HepG2 (cell line): ENCODE measurements around the gene GABRB1. TPM values are rescaled to one million over a fixed set of nuclear protein-coding genes. Genes with fewer than 3 reads are reported as not detected.

Source experiments
- CHD2 ChIP-seq: IDR thresholded peaks from 2 replicates; pipeline ENCODE4 v1.6.1; 2011; ENCODE audit warnings: low read depth, low read length, improper control_type of control experiment
- HNRNPLL ChIP-seq: fragments of 200-400 bp; formaldehyde crosslinking; IDR thresholded peaks from 2 replicates; pipeline ENCODE4 v1.6.1; 2017; ENCODE audit warnings: mild to moderate bottlenecking, low read depth, low read length; ENCODE audit not compliant: poor library complexity, severe bottlenecking
- NBN ChIP-seq: fragments of 450-650 bp; conservative IDR thresholded peaks from 2 replicates; pipeline ENCODE4 v1.6.1; 2017
- RBM22 ChIP-seq: fragments of 200-400 bp; formaldehyde crosslinking; optimal IDR thresholded peaks from 2 replicates; pipeline ENCODE3; 2017; ENCODE audit warnings: mild to moderate bottlenecking, low read length, moderate library complexity
- TMF1 ChIP-seq: sonication (generic); formaldehyde crosslinking; IDR thresholded peaks from 2 replicates; pipeline ENCODE4 v1.8.1; 2022; ENCODE audit warnings: low read depth, missing genetic modification reagents
- ZNF496 ChIP-seq: sonication (generic); formaldehyde crosslinking; IDR thresholded peaks from 2 replicates; pipeline ENCODE4 v1.8.1; 2023; ENCODE audit warnings: mild to moderate bottlenecking, moderate library complexity, missing genetic modification reagents; ENCODE audit not compliant: insufficient replicate concordance
- polyA plus RNA-seq, 8 experiments: library from polyadenylated mRNA; depleted of rRNA in 3 of 8; stranded (reverse) in 7 of 8; unstranded in 1 of 8; fragments of >200 nt; fragmentation: Illumina TruSeq in 4 of 8; extraction: Trizol in 4 of 8; gene quantifications; 2 replicates each; pipeline versions ENCODE4 v1.2.1 to v1.2.3, GENCODE V29; 2011 to 2016; ENCODE audit warnings: low read depth in 4 of 8, missing spikeins in 1 of 8, mixed read lengths in 1 of 8; ENCODE audit not compliant: insufficient read depth in 1 of 8
- total RNA-seq, 5 experiments: library from RNA; depleted of rRNA; stranded (reverse); fragments of >200 nt; fragmentation: Illumina TruSeq; extraction: Trizol; gene quantifications; 2 replicates each; pipeline ENCODE4 v1.2.3, GENCODE V29; 2016; ENCODE audit warnings: low read depth in 1 of 5
- TF ChIP-seq, protein P1 (sequence below): sonication (generic); formaldehyde crosslinking; IDR thresholded peaks from 2 replicates; pipeline ENCODE4 v1.4.0; 2020; ENCODE audit warnings: mild to moderate bottlenecking, missing genetic modification reagents, borderline replicate concordance
- TF ChIP-seq, protein P2 (sequence below): sonication (generic); formaldehyde crosslinking; IDR thresholded peaks from 2 replicates; pipeline ENCODE4 v1.5.0; 2020; ENCODE audit warnings: missing genetic modification reagents, mild to moderate bottlenecking, borderline replicate concordance
- TF ChIP-seq, protein P3 (sequence below): sonication (generic); formaldehyde crosslinking; IDR thresholded peaks from 2 replicates; pipeline ENCODE4 v1.8.1; 2023; ENCODE audit warnings: missing genetic modification reagents, mild to moderate bottlenecking, borderline replicate concordance
- TF ChIP-seq, protein P4 (sequence below): sonication (generic); formaldehyde crosslinking; IDR thresholded peaks from 2 replicates; pipeline ENCODE4 v1.4.0; 2020; ENCODE audit warnings: missing genetic modification reagents, low read depth, mild to moderate bottlenecking, borderline replicate concordance
- TF ChIP-seq, protein P5 (sequence below), 2 experiments: sonication (generic) in 1 of 2; formaldehyde crosslinking in 1 of 2; IDR thresholded peaks; 2 replicates each; pipeline versions ENCODE4 v1.4.0 to v1.6.1; 2018 to 2020; ENCODE audit warnings: missing genetic modification reagents in 2 of 2, borderline replicate concordance in 1 of 2, low read depth in 1 of 2, mild to moderate bottlenecking in 1 of 2, missing biosample characterization in 1 of 2

GABRB1 gene
- total and polyA plus RNA-seq, 2 of the 13 experiments (the other 11 are each of a cell fraction or from before 2014, with no cell fraction given), result not detected

DNA sequence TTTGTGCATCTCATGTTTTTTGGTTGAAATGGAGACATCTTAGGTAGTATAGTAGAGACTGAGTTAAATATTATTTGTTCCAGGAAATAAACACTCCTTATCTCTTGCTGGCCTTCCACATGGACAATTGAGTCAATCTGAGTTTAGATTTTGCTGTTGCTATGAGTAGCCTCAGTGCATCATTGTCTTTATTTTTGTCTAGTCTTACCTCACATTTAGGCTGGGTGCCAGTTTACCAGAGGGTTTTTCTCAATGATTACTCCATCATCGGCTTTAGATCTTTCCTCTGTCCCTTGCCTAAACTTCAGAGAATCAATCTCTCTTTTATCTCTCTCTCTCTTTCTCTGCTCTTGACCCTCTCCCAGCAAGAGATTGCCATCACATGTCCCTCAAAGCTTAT is 73.6 kb downstream of the GABRB1 start (continued):
- TF ChIP-seq, protein P1, sequence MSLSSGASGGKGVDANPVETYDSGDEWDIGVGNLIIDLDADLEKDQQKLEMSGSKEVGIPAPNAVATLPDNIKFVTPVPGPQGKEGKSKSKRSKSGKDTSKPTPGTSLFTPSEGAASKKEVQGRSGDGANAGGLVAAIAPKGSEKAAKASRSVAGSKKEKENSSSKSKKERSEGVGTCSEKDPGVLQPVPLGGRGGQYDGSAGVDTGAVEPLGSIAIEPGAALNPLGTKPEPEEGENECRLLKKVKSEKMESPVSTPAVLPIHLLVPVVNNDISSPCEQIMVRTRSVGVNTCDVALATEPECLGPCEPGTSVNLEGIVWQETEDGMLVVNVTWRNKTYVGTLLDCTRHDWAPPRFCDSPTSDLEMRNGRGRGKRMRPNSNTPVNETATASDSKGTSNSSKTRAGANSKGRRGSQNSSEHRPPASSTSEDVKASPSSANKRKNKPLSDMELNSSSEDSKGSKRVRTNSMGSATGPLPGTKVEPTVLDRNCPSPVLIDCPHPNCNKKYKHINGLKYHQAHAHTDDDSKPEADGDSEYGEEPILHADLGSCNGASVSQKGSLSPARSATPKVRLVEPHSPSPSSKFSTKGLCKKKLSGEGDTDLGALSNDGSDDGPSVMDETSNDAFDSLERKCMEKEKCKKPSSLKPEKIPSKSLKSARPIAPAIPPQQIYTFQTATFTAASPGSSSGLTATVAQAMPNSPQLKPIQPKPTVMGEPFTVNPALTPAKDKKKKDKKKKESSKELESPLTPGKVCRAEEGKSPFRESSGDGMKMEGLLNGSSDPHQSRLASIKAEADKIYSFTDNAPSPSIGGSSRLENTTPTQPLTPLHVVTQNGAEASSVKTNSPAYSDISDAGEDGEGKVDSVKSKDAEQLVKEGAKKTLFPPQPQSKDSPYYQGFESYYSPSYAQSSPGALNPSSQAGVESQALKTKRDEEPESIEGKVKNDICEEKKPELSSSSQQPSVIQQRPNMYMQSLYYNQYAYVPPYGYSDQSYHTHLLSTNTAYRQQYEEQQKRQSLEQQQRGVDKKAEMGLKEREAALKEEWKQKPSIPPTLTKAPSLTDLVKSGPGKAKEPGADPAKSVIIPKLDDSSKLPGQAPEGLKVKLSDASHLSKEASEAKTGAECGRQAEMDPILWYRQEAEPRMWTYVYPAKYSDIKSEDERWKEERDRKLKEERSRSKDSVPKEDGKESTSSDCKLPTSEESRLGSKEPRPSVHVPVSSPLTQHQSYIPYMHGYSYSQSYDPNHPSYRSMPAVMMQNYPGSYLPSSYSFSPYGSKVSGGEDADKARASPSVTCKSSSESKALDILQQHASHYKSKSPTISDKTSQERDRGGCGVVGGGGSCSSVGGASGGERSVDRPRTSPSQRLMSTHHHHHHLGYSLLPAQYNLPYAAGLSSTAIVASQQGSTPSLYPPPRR, result no peak
- TF ChIP-seq TMF1, result no peak
- TF ChIP-seq, protein P2, sequence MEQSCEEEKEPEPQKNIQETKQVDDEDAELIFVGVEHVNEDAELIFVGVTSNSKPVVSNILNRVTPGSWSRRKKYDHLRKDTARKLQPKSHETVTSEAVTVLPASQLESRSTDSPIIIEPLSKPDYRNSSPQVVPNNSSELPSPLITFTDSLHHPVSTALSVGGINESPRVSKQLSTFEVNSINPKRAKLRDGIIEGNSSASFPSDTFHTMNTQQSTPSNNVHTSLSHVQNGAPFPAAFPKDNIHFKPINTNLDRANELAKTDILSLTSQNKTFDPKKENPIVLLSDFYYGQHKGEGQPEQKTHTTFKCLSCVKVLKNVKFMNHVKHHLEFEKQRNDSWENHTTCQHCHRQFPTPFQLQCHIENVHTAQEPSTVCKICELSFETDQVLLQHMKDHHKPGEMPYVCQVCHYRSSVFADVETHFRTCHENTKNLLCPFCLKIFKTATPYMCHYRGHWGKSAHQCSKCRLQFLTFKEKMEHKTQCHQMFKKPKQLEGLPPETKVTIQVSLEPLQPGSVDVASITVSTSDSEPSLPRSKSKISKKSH (CRISPR knock-in tag), result no peak
- TF ChIP-seq, protein P3, sequence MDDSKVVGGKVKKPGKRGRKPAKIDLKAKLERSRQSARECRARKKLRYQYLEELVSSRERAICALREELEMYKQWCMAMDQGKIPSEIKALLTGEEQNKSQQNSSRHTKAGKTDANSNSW (CRISPR knock-in tag), result no peak
- TF ChIP-seq NBN, result no peak
- no peak for TF ChIP-seq ZNF496 (CRISPR knock-in tag)
- TF ChIP-seq, protein P4, sequence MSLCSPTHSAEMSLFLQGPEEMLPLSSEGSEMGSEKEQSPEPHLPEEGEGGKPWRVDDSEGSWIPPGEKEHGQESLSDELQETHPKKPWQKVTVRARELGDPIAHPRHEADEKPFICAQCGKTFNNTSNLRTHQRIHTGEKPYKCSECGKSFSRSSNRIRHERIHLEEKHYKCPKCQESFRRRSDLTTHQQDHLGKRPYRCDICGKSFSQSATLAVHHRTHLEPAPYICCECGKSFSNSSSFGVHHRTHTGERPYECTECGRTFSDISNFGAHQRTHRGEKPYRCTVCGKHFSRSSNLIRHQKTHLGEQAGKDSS (CRISPR knock-in tag), result no peak
- TF ChIP-seq RBM22, result no peak
- no peak for TF ChIP-seq CHD2
- no peak for TF ChIP-seq HNRNPLL
- TF ChIP-seq, protein P5, sequence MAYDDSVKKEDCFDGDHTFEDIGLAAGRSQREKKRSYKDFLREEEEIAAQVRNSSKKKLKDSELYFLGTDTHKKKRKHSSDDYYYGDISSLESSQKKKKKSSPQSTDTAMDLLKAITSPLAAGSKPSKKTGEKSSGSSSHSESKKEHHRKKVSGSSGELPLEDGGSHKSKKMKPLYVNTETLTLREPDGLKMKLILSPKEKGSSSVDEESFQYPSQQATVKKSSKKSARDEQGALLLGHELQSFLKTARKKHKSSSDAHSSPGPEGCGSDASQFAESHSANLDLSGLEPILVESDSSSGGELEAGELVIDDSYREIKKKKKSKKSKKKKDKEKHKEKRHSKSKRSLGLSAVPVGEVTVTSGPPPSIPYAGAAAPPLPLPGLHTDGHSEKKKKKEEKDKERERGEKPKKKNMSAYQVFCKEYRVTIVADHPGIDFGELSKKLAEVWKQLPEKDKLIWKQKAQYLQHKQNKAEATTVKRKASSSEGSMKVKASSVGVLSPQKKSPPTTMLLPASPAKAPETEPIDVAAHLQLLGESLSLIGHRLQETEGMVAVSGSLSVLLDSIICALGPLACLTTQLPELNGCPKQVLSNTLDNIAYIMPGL (CRISPR knock-in tag; IDR thresholded peaks at IDR 0.05; ENCODE audit: borderline replicate concordance in 1 of 2, low read depth in 1 of 2), result no peak
